Esophagus muscularis mucosa (tissue), 4 donors: ENCODE data around the gene BPIFB2. TPM values are rescaled to one million over a fixed set of nuclear protein-coding genes. Genes with fewer than 3 reads are reported as not detected.

Experiments used
- DNase-seq: peaks from one replicate; pipeline ENCODE4 v3.0.0-alpha.2; 2017; ENCODE audit errors: extremely low spot score
- H3K27ac ChIP-seq, 4 donors: fragments of 200-600 bp; sonication (generic); replicated peaks in 1 of 4; 1 replicate in 3 of 4; 2 replicates in 1 of 4; pipeline ENCODE4 v1.5.1; 2016 to 2019; ENCODE audit warnings: mild to moderate bottlenecking in 1 of 4
- H3K27me3 ChIP-seq, 4 donors: fragments of 200-600 bp; sonication (generic); one replicate each; pipeline versions ENCODE4 v1.5.1 to v1.6.0; 2016 to 2019
- H3K36me3 ChIP-seq, 4 donors: fragments of 200-600 bp; sonication (generic); one replicate each; pipeline ENCODE4 v1.5.1; 2016 to 2019
- H3K4me1 ChIP-seq, 4 donors: fragments of 200-600 bp; sonication (generic); one replicate each; pipeline ENCODE4 v1.5.1; 2016 to 2019
- H3K4me3 ChIP-seq, 4 donors: fragments of 200-600 bp; sonication (generic); 1 replicate in 2 of 4; 2 replicates in 2 of 4; pipeline ENCODE4 v1.5.1; 2016 to 2019; ENCODE audit warnings: mild to moderate bottlenecking in 4 of 4, moderate library complexity in 1 of 4
- H3K9me3 ChIP-seq, 4 donors: fragments of 200-600 bp; sonication (generic); 1 replicate in 3 of 4; 2 replicates in 1 of 4; pipeline ENCODE4 v1.5.1; 2016 to 2019
- CTCF ChIP-seq, 3 experiments: fragments of 200-600 bp in 2 of 3; fragments of 450-650 bp in 1 of 3; sonication (generic) in 2 of 3; IDR thresholded peaks; one replicate each; pipeline ENCODE4 v1.5.1; 2017 to 2019; ENCODE audit warnings: antibody characterized with exemption in 3 of 3, mild to moderate bottlenecking in 2 of 3, moderate library complexity in 1 of 3
- EP300 ChIP-seq: sonication (generic); formaldehyde crosslinking; IDR thresholded peaks from one replicate; pipeline ENCODE4 v1.6.1; 2017; ENCODE audit warnings: antibody characterized with exemption
- POLR2A ChIP-seq: fragments of 450-650 bp; IDR thresholded peaks from one replicate; pipeline ENCODE4 v1.6.1; 2017; ENCODE audit warnings: antibody characterized with exemption, moderate library complexity, mild to moderate bottlenecking, low read depth
- POLR2AphosphoS5 ChIP-seq, 2 donors: sonication (generic); formaldehyde crosslinking; IDR thresholded peaks; one replicate each; pipeline ENCODE4 v1.6.1; 2017; ENCODE audit warnings: antibody characterized with exemption in 2 of 2
- WGBS: methylation state at CpG from one replicate; pipeline ENCODE4 v1.1.5; 2018; 5-methylcytosine and 5-hydroxymethylcytosine counted together
- intact Hi-C: fragments of 100-400 bp; cut with DNase I; formaldehyde crosslinking; loops from one replicate; pipeline ENCODE4 v1.15.1; 2023
- total RNA-seq, 4 donors: library from RNA; depleted of rRNA; stranded (reverse); fragments of >200 nt; gene quantifications; one replicate each; pipeline versions ENCODE4 v1.1.0 to v1.2.1, GENCODE V29; 2016

BPIFB2 gene
- total RNA-seq, 4 donors from 2014 or later = not detected

- intact Hi-C loops = no loop called here
- Histone ChIP-seq H3K27me3 (peaks cover 0 to 29% (median 0%) of the 10 kb centered on the region in 4 donors), H3K36me3 (no peaks in the 10 kb centered on the region), H3K4me3 (no peak overlapping the region), H3K27ac (no peak overlapping the region), H3K9me3 (no peaks in the 10 kb centered on the region), H3K4me1 (no peaks in the 10 kb centered on the region)
- no peak for DNase-seq
- 50% methylated on average over 10 of the region's 14 CpGs for WGBS
- no peak for TF ChIP-seq POLR2A
- no peak for TF ChIP-seq CTCF (IDR thresholded peaks at IDR 0.05)
- TF ChIP-seq POLR2AphosphoS5 (IDR thresholded peaks at IDR 0.05) = no peak
- no peak for TF ChIP-seq EP300
Measured at GRCh38 chr20:33018169-33018931, 10.8 kb downstream of the BPIFB2 start.

GRCh38 chr20:33019465-33020277 is 12.2 kb downstream of the BPIFB2 start:
- DNase-seq = no peak

GRCh38 chr20:33020278-33021161 is 13.0 kb downstream of the BPIFB2 start:
- intact Hi-C loops = no loop called here
- H3K4me1 ChIP-seq = no peaks in the 10 kb centered on the region
- no peaks in the 10 kb centered on the region for H3K9me3 ChIP-seq
- H3K36me3 ChIP-seq = no peaks in the 10 kb centered on the region
- H3K27ac ChIP-seq = no peak overlapping the region
- TF ChIP-seq CTCF (IDR thresholded peaks at IDR 0.05) = no peak
- TF ChIP-seq POLR2AphosphoS5 (IDR thresholded peaks at IDR 0.05) = no peak
- no peak for TF ChIP-seq POLR2A
- no peak for TF ChIP-seq EP300
- H3K27me3 ChIP-seq = peaks cover 0 to 9% (median 0%) of the 10 kb centered on the region in 4 donors
- H3K4me3 ChIP-seq = no peak overlapping the region
- WGBS = 95% methylated on average over 3 of the region's 18 CpGs
- no peak for DNase-seq

More at GRCh38 chr20:33019465-33020277, 12.2 kb downstream of the BPIFB2 start:
- Histone ChIP-seq H3K36me3 (no peaks in the 10 kb centered on the region), H3K4me1 (no peaks in the 10 kb centered on the region), H3K27me3 (peaks cover 0 to 15% (median 0%) of the 10 kb centered on the region in 4 donors), H3K9me3 (no peaks in the 10 kb centered on the region), H3K27ac (no peak overlapping the region), H3K4me3 (no peak overlapping the region)
- intact Hi-C loops = no loop called here
- TF ChIP-seq CTCF (IDR thresholded peaks at IDR 0.05) = no peak
- TF ChIP-seq EP300 = no peak
- no peak for TF ChIP-seq POLR2A
- no peak for TF ChIP-seq POLR2AphosphoS5 (IDR thresholded peaks at IDR 0.05)
- WGBS = 91% methylated on average over 15 of the region's 23 CpGs

- Histone ChIP-seq H3K9me3 (no peaks in the 10 kb centered on the region), H3K4me1 (no peaks in the 10 kb centered on the region), H3K36me3 (no peaks in the 10 kb centered on the region), H3K27ac (no peak overlapping the region), H3K4me3 (no peak overlapping the region), H3K27me3 (no peaks in the 10 kb centered on the region)
- WGBS = 58% methylated on average over 3 of the region's 3 CpGs
- no peak for TF ChIP-seq EP300
- no peak for TF ChIP-seq POLR2A
- no peak for TF ChIP-seq CTCF (IDR thresholded peaks at IDR 0.05)
- TF ChIP-seq POLR2AphosphoS5 (IDR thresholded peaks at IDR 0.05) = no peak
- intact Hi-C loops = no loop called here
- DNase-seq = no peak
Measured at GRCh38 chr20:33021879-33022278, 14.4 kb downstream of the BPIFB2 start.
